Measurements from ENCODE around the gene PRDX6.

GRCh38 chr1:173530795-173531693, 53.9 kb downstream of the PRDX6 start:
- TF ChIP-seq CTCF (conservative IDR thresholded peaks at IDR 0.05; ENCODE audit: low read length), result no peak
- no peak for TF ChIP-seq EZH2phosphoT487 (IDR thresholded peaks at IDR 0.05; ENCODE audit: borderline replicate concordance, low read depth, low read length)

All from OCI-LY7 (cell line).